AG04450 (cell line): ENCODE data around the gene SYN1. TPM values are rescaled to one million over a fixed set of nuclear protein-coding genes. Genes with fewer than 3 reads are reported as not detected.
"Not testable (repeated sequence)": the region's sequence is repeated elsewhere in the genome, so short reads cannot be mapped to it uniquely, and the experiment has no call there.

Source experiments
- CTCF ChIA-PET: fragments of 300-600, 350-600 bp; formaldehyde crosslinking; extraction: SDS; loops from one replicate; lab custom pipeline; 2022; ENCODE audit warnings: antibody characterized with exemption, inconsistent platforms; lab: Charles Lee
- POLR2A ChIA-PET: fragments of 350-600 bp; formaldehyde crosslinking; extraction: SDS; loops from one replicate; lab custom pipeline; 2021; ENCODE audit warnings: antibody characterized with exemption, inconsistent platforms; lab: Yijun Ruan, JAX
- DNase-seq: peaks from one replicate; pipeline ENCODE4 v3.0.0-alpha.2; 2011; ENCODE audit warnings: low read depth, low spot score
- H3K27ac ChIP-seq: one replicate; pipeline ENCODE4 v1.5.1; 2012; ENCODE audit warnings: low read depth, low read length, control low read depth
- H3K27me3 ChIP-seq: one replicate; pipeline ENCODE4 v1.6.0; 2012; ENCODE audit warnings: low read length; ENCODE audit not compliant: control insufficient read depth, insufficient read depth
- H3K4me3 ChIP-seq: 2 replicates; pipeline ENCODE4 v1.5.1; 2011; ENCODE audit warnings: mild to moderate bottlenecking, low read depth, low read length, control low read depth
- H3K9me3 ChIP-seq: 2 replicates; pipeline ENCODE4 v1.5.1; 2012; ENCODE audit warnings: low read length; ENCODE audit not compliant: control insufficient read depth, insufficient read depth
- polyA minus RNA-seq: library from RNA; depleted of rRNA, polyadenylated mRNA; stranded (reverse); fragments of >200 nt; gene quantifications from 2 replicates; pipeline ENCODE4 v1.2.3, GENCODE V29; 2011; rRNA and poly(A)+ RNA removed
- polyA plus RNA-seq: library from polyadenylated mRNA; depleted of rRNA; stranded (reverse); fragments of >200 nt; gene quantifications from 2 replicates; pipeline ENCODE4 v1.2.3, GENCODE V29; 2011; rRNA removed
- TF ChIP-seq, protein P1 (sequence below): IDR thresholded peaks from 2 replicates; pipeline ENCODE4 v1.5.1; 2011; ENCODE audit warnings: low read depth, low read length, control low read depth, inconsistent platforms

SYN1 gene
- polyA plus RNA-seq (0.24 and 0.37 TPM in 2 replicates), polyA minus RNA-seq (0.51 and 1.2 TPM in 2 replicates)

DNA sequence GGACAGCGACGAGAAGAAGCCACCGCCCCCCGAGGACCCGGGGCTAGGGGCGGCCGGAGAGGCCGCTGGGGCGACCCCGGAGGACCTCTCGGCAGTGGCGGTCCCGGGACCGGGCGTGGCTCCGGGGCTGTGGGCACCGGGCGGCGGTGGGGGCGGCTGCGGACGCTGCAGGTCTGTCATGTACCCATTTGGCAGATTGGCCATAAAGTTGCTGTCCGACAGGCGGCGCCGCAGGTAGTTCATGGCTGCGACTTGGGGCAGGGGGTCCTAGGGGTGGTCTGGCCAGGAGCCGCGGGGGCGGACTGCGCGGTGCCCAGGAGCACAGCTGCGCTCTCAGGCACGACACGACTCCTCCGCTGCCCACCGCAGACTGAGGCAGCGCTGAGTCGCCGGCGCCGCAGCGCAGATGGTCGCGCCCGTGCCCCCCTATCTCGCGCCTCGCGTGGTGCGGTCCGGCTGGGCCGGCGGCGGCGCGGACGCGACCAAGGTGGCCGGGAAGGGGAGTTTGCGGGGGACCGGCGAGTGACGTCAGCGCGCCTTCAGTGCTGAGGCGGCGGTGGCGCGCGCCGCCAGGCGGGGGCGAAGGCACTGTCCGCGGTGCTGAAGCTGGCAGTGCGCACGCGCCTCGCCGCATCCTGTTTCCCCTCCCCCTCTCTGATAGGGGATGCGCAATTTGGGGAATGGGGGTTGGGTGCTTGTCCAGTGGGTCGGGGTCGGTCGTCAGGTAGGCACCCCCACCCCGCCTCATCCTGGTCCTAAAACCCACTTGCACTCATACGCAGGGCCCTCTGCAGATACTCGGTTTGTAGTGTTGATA lies at the start of gene SYN1:
TSS of gene SYN1 (minus strand) at position 372 of the 817 bp plus-strand sequence. CDS start at position 243, 129 bp downstream.
- H3K27me3 ChIP-seq, result no peaks in the 10 kb centered on the region
- no peaks in the 10 kb centered on the region for H3K9me3 ChIP-seq
- H3K27ac ChIP-seq, result no peak within 1 kb of the TSS
- TF ChIP-seq, protein P1, sequence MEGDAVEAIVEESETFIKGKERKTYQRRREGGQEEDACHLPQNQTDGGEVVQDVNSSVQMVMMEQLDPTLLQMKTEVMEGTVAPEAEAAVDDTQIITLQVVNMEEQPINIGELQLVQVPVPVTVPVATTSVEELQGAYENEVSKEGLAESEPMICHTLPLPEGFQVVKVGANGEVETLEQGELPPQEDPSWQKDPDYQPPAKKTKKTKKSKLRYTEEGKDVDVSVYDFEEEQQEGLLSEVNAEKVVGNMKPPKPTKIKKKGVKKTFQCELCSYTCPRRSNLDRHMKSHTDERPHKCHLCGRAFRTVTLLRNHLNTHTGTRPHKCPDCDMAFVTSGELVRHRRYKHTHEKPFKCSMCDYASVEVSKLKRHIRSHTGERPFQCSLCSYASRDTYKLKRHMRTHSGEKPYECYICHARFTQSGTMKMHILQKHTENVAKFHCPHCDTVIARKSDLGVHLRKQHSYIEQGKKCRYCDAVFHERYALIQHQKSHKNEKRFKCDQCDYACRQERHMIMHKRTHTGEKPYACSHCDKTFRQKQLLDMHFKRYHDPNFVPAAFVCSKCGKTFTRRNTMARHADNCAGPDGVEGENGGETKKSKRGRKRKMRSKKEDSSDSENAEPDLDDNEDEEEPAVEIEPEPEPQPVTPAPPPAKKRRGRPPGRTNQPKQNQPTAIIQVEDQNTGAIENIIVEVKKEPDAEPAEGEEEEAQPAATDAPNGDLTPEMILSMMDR, result no peak
- ChIA-PET CTCF (interaction anchor here (0.7 kb wide), 1 partner anchor 24 kb away, joined by 3 read pairs; no protein-coding TSS in a partner anchor), POLR2A (no interaction called here)
- DNase-seq, result peak; percentile 42
- H3K4me3 ChIP-seq, result peak within 1 kb of the TSS; percentile 54

DNA sequence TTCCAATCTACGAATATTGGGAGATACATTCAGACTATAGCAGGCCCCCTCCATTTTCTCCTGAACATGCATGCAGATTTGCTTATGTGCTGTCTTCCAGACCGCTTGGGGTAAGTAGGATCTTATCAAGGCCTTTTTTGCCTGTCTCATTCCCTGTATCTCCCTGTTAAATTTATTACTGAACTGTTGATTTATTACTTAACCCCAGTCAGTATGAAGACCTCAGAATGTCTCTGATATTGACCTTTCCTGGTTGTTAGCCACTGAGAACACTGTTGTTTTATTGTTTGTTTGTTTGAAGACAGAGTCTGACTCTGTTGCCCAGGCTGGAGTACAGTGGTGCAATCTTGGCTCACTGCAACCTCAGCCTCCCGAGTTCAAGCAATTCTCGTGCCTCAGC lies 46.1 kb upstream of the SYN1 start:
- H3K9me3 ChIP-seq, H3K4me3 ChIP-seq, POLR2A ChIA-PET, CTCF ChIA-PET, DNase-seq, H3K27ac ChIP-seq, H3K27me3 ChIP-seq: not testable (repeated sequence)

GRCh38 chrX:47664737-47665136 lies 45.1 kb upstream of the SYN1 start:
- H3K4me3 ChIP-seq, result no peak overlapping the region
- no peak overlapping the region for H3K27ac ChIP-seq

GRCh38 chrX:47662144-47662657 lies 42.5 kb upstream of the SYN1 start:
- Histone ChIP-seq H3K9me3 (no peaks in the 10 kb centered on the region), H3K4me3 (no peak overlapping the region), H3K27me3 (no peaks in the 10 kb centered on the region), H3K27ac (peak overlapping the region; percentile 81)
- TF ChIP-seq, protein P1, result no peak
- ChIA-PET CTCF (interaction anchor here (0.7 to 1.5 kb wide), 2 partner anchors 365 to 784 kb away, joined by 3 read pairs; no protein-coding TSS in a partner anchor), POLR2A (interaction anchor here (0.6 to 1.5 kb wide), 2 partner anchors 11 to 911 kb away, joined by 3 to 9 read pairs; partner anchors contain the start of gene ELK1)
- peak; percentile 58 for DNase-seq

More at GRCh38 chrX:47664737-47665136, 45.1 kb upstream of the SYN1 start:
- Histone ChIP-seq H3K9me3 (no peaks in the 10 kb centered on the region), H3K27me3 (no peaks in the 10 kb centered on the region)
- ChIA-PET POLR2A (no interaction called here), CTCF (interaction anchor here (0.6 kb wide), 1 partner anchor 804 kb away, joined by 4 read pairs; no protein-coding TSS in a partner anchor)
- TF ChIP-seq, protein P1, result no peak
- no peak for DNase-seq

- Histone ChIP-seq H3K9me3 (no peaks in the 10 kb centered on the region), H3K27ac (no peak overlapping the region), H3K27me3 (no peaks in the 10 kb centered on the region), H3K4me3 (no peak overlapping the region)
- no peak for DNase-seq
- ChIA-PET CTCF (interaction anchor here (0.5 to 1.5 kb wide), 4 partner anchors 100 to 785 kb away, joined by 3 to 4 read pairs (median 3); partner anchors contain the start of gene ARAF), POLR2A (interaction anchor here (1.5 kb wide), 1 partner anchor 11 kb away, joined by 9 read pairs; the partner anchor contains the start of gene ELK1)
- TF ChIP-seq, protein P1, result no peak
These were observed 41.9 kb upstream of the SYN1 start for GRCh38 chrX:47661539-47661938.
